Measurements from ENCODE around the gene WNT1. TPM values are rescaled to one million over a fixed set of nuclear protein-coding genes. Genes with fewer than 3 reads are reported as not detected.

Gene WNT1
- polyA plus RNA-seq, 1 donor from 2014 or later: not detected

- Histone ChIP-seq H3K9me2 (ENCODE audit: insufficient read depth, low read length) (no peaks in the 10 kb centered on the region), H3K27ac (ENCODE audit: low read length) (no peak overlapping the region), H4K20me1 (ENCODE audit: insufficient read depth) (no peaks in the 10 kb centered on the region), H3K4me2 (ENCODE audit: low read length) (no peak overlapping the region), H3F3A (ENCODE audit: insufficient read depth, low read length, poor library complexity, severe bottlenecking) (no peaks in the 10 kb centered on the region), H3K36me3 (ENCODE audit: insufficient read depth, low read length) (no peaks in the 10 kb centered on the region), H3K4me3 (ENCODE audit: low read length) (no peak overlapping the region), H3K9me3 (ENCODE audit: low read length) (no peaks in the 10 kb centered on the region), H3K27me3 (ENCODE audit: insufficient read depth, low read depth, low read length) (peaks cover 95% of the 10 kb centered on the region), H3K79me2 (replicated peaks; ENCODE audit: insufficient read depth, low read length) (no peaks in the 10 kb centered on the region), H3K9ac (ENCODE audit: low read length) (no peak overlapping the region), H2AFZ (ENCODE audit: low read depth, low read length) (no peak overlapping the region)
- TF ChIP-seq EZH2 (IDR thresholded peaks at IDR 0.05; ENCODE audit: borderline replicate concordance, insufficient read depth, low read length, poor library complexity, severe bottlenecking) (no peak), REST (IDR thresholded peaks at IDR 0.05; ENCODE audit: borderline replicate concordance) (no peak), EP300 (conservative IDR thresholded peaks at IDR 0.05; ENCODE audit: poor library complexity, severe bottlenecking) (no peak), TAF1 (IDR thresholded peaks at IDR 0.05; ENCODE audit: low read depth) (no peak), POLR2AphosphoS5 (IDR thresholded peaks at IDR 0.05) (no peak), RAD21 (conservative IDR thresholded peaks at IDR 0.05) (no peak), CTCF (IDR thresholded peaks at IDR 0.05; ENCODE audit: poor library complexity, severe bottlenecking) (no peak), MXI1 (conservative IDR thresholded peaks at IDR 0.05; ENCODE audit: poor library complexity, severe bottlenecking) (no peak), SMC3 (conservative IDR thresholded peaks at IDR 0.05; ENCODE audit: poor library complexity) (no peak)
These were observed 16.3 kb downstream of the WNT1 start for GRCh38 chr12:48994224-48995085.

GRCh38 chr12:48995086-48995879 is 17.2 kb downstream of the WNT1 start:
- peaks cover 95% of the 10 kb centered on the region for H3K27me3 ChIP-seq (ENCODE audit: insufficient read depth, low read depth, low read length)
- no peaks in the 10 kb centered on the region for H4K20me1 ChIP-seq (ENCODE audit: insufficient read depth)
- peak overlapping the region; percentile 46 for H3K4me3 ChIP-seq (ENCODE audit: low read length)
- H3K27ac ChIP-seq (ENCODE audit: low read length): no peak overlapping the region
- H3K9me3 ChIP-seq (ENCODE audit: low read length): no peaks in the 10 kb centered on the region
- no peaks in the 10 kb centered on the region for H3F3A ChIP-seq (ENCODE audit: insufficient read depth, low read length, poor library complexity, severe bottlenecking)
- TF ChIP-seq RAD21 (conservative IDR thresholded peaks at IDR 0.05): peak; percentile 90
- TF ChIP-seq EP300 (conservative IDR thresholded peaks at IDR 0.05; ENCODE audit: poor library complexity, severe bottlenecking): no peak
- peak; percentile 90 for TF ChIP-seq CTCF (IDR thresholded peaks at IDR 0.05; ENCODE audit: poor library complexity, severe bottlenecking)
- peak; percentile 83 for TF ChIP-seq SMC3 (conservative IDR thresholded peaks at IDR 0.05; ENCODE audit: poor library complexity)
- no peaks in the 10 kb centered on the region for H3K9me2 ChIP-seq (ENCODE audit: insufficient read depth, low read length)
- no peaks in the 10 kb centered on the region for H3K36me3 ChIP-seq (ENCODE audit: insufficient read depth, low read length)
- H3K79me2 ChIP-seq (replicated peaks; ENCODE audit: insufficient read depth, low read length): no peaks in the 10 kb centered on the region
- no peak overlapping the region for H2AFZ ChIP-seq (ENCODE audit: low read depth, low read length)
- peak overlapping the region; percentile 25 for H3K4me2 ChIP-seq (ENCODE audit: low read length)
- H3K9ac ChIP-seq (ENCODE audit: low read length): no peak overlapping the region
